H9 (cell line): ENCODE data around the gene ZSWIM5. TPM values are rescaled to one million over a fixed set of nuclear protein-coding genes. Genes with fewer than 3 reads are reported as not detected.

ENCODE experiments used
- DNase-seq: peaks from one replicate; pipeline ENCODE4 v3.0.0-alpha.2; 2017
- H2AFZ ChIP-seq: one replicate; pipeline ENCODE4 v1.6.1; 2013; ENCODE audit warnings: mild to moderate bottlenecking, low read length, control low read depth, moderate library complexity
- H2AK5ac ChIP-seq: 2 replicates; pipeline ENCODE4 v1.6.1; 2013; ENCODE audit warnings: low read length, control low read depth, mixed read lengths; ENCODE audit not compliant: insufficient read length
- H2BK120ac ChIP-seq: one replicate; pipeline ENCODE4 v1.6.1; 2013; ENCODE audit warnings: low read depth, mild to moderate bottlenecking, low read length, control low read depth, inconsistent platforms; ENCODE audit not compliant: poor library complexity, severe bottlenecking
- H2BK12ac ChIP-seq: 2 replicates; pipeline ENCODE4 v1.6.1; 2013; ENCODE audit warnings: low read length, control low read depth, mixed read lengths, low read depth; ENCODE audit not compliant: insufficient read length
- H2BK15ac ChIP-seq: 2 replicates; pipeline ENCODE4 v1.6.1; 2013; ENCODE audit warnings: low read depth, low read length, control low read depth
- H2BK20ac ChIP-seq: one replicate; pipeline ENCODE4 v1.6.1; 2013; ENCODE audit warnings: low read depth, mild to moderate bottlenecking, low read length, control low read depth, inconsistent platforms; ENCODE audit not compliant: poor library complexity, severe bottlenecking
- H2BK5ac ChIP-seq: 2 replicates; pipeline ENCODE4 v1.6.1; 2013; ENCODE audit warnings: low read length, control low read depth, mixed read lengths; ENCODE audit not compliant: insufficient read length
- H3K14ac ChIP-seq: 2 replicates; pipeline ENCODE4 v1.6.1; 2013; ENCODE audit warnings: low read length, control low read depth; ENCODE audit not compliant: insufficient read depth
- H3K18ac ChIP-seq: 2 replicates; pipeline ENCODE4 v1.6.1; 2013; ENCODE audit warnings: low read depth, mild to moderate bottlenecking, mixed read lengths, low read length, control low read depth; ENCODE audit not compliant: insufficient read length
- H3K23ac ChIP-seq: 2 replicates; pipeline ENCODE4 v1.6.1; 2013; ENCODE audit warnings: low read length, control low read depth, mixed read lengths, low read depth; ENCODE audit not compliant: insufficient read length
- H3K23me2 ChIP-seq: 2 replicates; pipeline ENCODE4 v1.6.1; 2013; ENCODE audit warnings: low read depth, mild to moderate bottlenecking, mixed read lengths, low read length, control low read depth; ENCODE audit not compliant: insufficient read length, poor library complexity, severe bottlenecking
- H3K27ac ChIP-seq: 2 replicates; pipeline ENCODE4 v1.5.1; 2013; ENCODE audit warnings: low read length, control low read depth, mixed read lengths, low read depth; ENCODE audit not compliant: insufficient read length
- H3K27me3 ChIP-seq: 2 replicates; pipeline ENCODE4 v1.6.1; 2013; ENCODE audit warnings: low read length, control low read depth, inconsistent platforms; ENCODE audit not compliant: insufficient read depth
- H3K4ac ChIP-seq: 2 replicates; pipeline ENCODE4 v1.6.1; 2013; ENCODE audit warnings: low read depth, mild to moderate bottlenecking, control low read depth, inconsistent platforms, low read length, moderate library complexity
- H3K4me1 ChIP-seq: 2 replicates; pipeline ENCODE4 v1.6.1; 2013; ENCODE audit warnings: low read length, control low read depth, inconsistent platforms; ENCODE audit not compliant: insufficient read depth
- H3K4me2 ChIP-seq: 2 replicates; pipeline ENCODE4 v1.6.1; 2013; ENCODE audit warnings: low read length, control low read depth, mixed read lengths; ENCODE audit not compliant: insufficient read length, insufficient read depth
- H3K56ac ChIP-seq: 2 replicates; pipeline ENCODE4 v1.6.1; 2013; ENCODE audit warnings: low read depth, mild to moderate bottlenecking, mixed read lengths, low read length, control low read depth; ENCODE audit not compliant: insufficient read length
- H3K79me1 ChIP-seq: 2 replicates; pipeline ENCODE4 v1.6.1; 2013; ENCODE audit warnings: low read depth, mild to moderate bottlenecking, moderate library complexity, low read length, control low read depth, inconsistent platforms; ENCODE audit not compliant: insufficient read depth, poor library complexity, severe bottlenecking
- H3K79me2 ChIP-seq: 2 replicates; pipeline ENCODE4 v1.6.1; 2013; ENCODE audit warnings: low read length, control low read depth, inconsistent platforms; ENCODE audit not compliant: insufficient read depth
- H3K9ac ChIP-seq: 2 replicates; pipeline ENCODE4 v1.6.1; 2013; ENCODE audit warnings: low read length, control low read depth, mixed read lengths; ENCODE audit not compliant: insufficient read length; ENCODE audit errors: extremely low read depth
- H3K9me3 ChIP-seq: one replicate; pipeline ENCODE4 v1.6.1; 2013; ENCODE audit warnings: low read depth, low read length, inconsistent platforms; ENCODE audit not compliant: control insufficient read depth
- H3T11ph ChIP-seq: one replicate; pipeline ENCODE4 v1.6.1; 2013; ENCODE audit warnings: mild to moderate bottlenecking, low read length, control low read depth, inconsistent platforms
- H4K20me1 ChIP-seq: one replicate; pipeline ENCODE4 v1.6.1; 2013; ENCODE audit not compliant: control insufficient read depth, insufficient read length, insufficient read depth
- H4K5ac ChIP-seq: 2 replicates; pipeline ENCODE4 v1.6.1; 2013; ENCODE audit warnings: low read depth, mild to moderate bottlenecking, mixed read lengths, low read length, control low read depth; ENCODE audit not compliant: insufficient read length
- H4K8ac ChIP-seq: replicated peaks from 2 replicates; pipeline ENCODE4 v1.6.1; 2013; ENCODE audit warnings: low read length, control low read depth, mixed read lengths, low read depth; ENCODE audit not compliant: insufficient read length
- H4K91ac ChIP-seq: 2 replicates; pipeline ENCODE4 v1.6.1; 2013; ENCODE audit warnings: low read depth, mild to moderate bottlenecking, moderate library complexity, mixed read lengths, low read length, control low read depth; ENCODE audit not compliant: insufficient read length
- H3K27ac Mint-ChIP-seq, 3 experiments: 2 replicates in 2 of 3; 3 replicates in 1 of 3; pipeline ENCODE4 v1.8.0; 2020 to 2021; ENCODE audit warnings: mixed read lengths in 3 of 3, mild to moderate bottlenecking in 1 of 3, moderate library complexity in 1 of 3
- H3K27me3 Mint-ChIP-seq: 2 replicates; pipeline ENCODE4 v1.8.0; 2021; ENCODE audit warnings: low read depth, mild to moderate bottlenecking, moderate library complexity, mixed read lengths
- H3K36me3 Mint-ChIP-seq, 3 experiments: 2 replicates in 2 of 3; 3 replicates in 1 of 3; pipeline ENCODE4 v1.8.0; 2020 to 2021; ENCODE audit warnings: low read depth in 3 of 3, mixed read lengths in 3 of 3; ENCODE audit not compliant: insufficient read depth in 1 of 3
- H3K4me1 Mint-ChIP-seq, 2 experiments: 2 replicates each; pipeline ENCODE4 v1.8.0; 2020; ENCODE audit warnings: mixed read lengths in 2 of 2
- H3K4me3 Mint-ChIP-seq, 2 experiments: 2 replicates in 1 of 2; 3 replicates in 1 of 2; pipeline ENCODE4 v1.8.0; 2020 to 2021; ENCODE audit warnings: mild to moderate bottlenecking in 2 of 2, mixed read lengths in 2 of 2, moderate library complexity in 1 of 2
- H3K9me3 Mint-ChIP-seq, 2 experiments: 2 replicates in 1 of 2; 3 replicates in 1 of 2; pipeline ENCODE4 v1.8.0; 2020; ENCODE audit warnings: mild to moderate bottlenecking in 2 of 2, mixed read lengths in 2 of 2, moderate library complexity in 1 of 2
- WGBS: extraction: QIAGEN DNeasy Blood & Tissue Kit; methylation state at CpG from one replicate; pipeline ENCODE4 v1.1.7; 2013; ENCODE audit warnings: missing lambda C conversion rate, low lambda C conversion rate, mixed read lengths; ENCODE audit not compliant: insufficient read length; ENCODE audit errors: extremely low coverage; 5-methylcytosine and 5-hydroxymethylcytosine counted together
- total RNA-seq: library from RNA; stranded (reverse); gene quantifications from 2 replicates; pipeline ENCODE4 v1.2.1, GENCODE V29; 2021
- TF ChIP-seq, protein P1 (sequence below): fragments of 200-600 bp; sonication (generic); conservative IDR thresholded peaks from 3 replicates; pipeline ENCODE4 v1.8.0; 2021; ENCODE audit warnings: antibody characterized with exemption, mild to moderate bottlenecking

ZSWIM5 gene
- total RNA-seq, 1 experiment from 2014 or later: 3.5 TPM

DNA sequence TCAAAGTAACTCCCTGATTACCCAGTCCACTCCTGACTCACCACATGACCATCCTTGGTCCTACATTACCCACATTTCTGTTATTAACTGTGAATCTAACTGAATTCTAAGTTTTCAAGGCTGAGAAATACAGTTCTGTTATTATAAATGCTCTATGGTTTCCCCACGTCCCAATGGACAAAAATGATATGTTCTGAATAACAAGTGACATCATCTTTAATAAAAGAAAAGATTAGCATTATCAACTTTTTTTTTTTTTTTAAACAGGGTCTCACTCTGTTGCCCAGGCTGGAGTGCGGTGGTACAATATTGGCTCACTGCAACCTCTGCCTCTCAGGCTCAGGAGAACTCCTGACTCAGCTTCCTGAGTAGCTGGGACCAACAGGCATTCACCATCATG, 59.6 kb downstream of the ZSWIM5 start:
- Histone ChIP-seq H2BK20ac (no peak overlapping the region), H3K4me1 (no peaks in the 10 kb centered on the region), H3K4ac (no peak overlapping the region), H3K79me2 (no peaks in the 10 kb centered on the region), H3K56ac (no peak overlapping the region), H3K27ac (no peak overlapping the region), H3K4me2 (no peak overlapping the region), H4K8ac (no peak overlapping the region), H3K23ac (no peak overlapping the region), H3K9me3 (no peaks in the 10 kb centered on the region), H2AK5ac (no peak overlapping the region), H2BK5ac (no peak overlapping the region), H2AFZ (no peak overlapping the region), H4K91ac (no peak overlapping the region), H2BK120ac (no peak overlapping the region), H3K14ac (no peak overlapping the region), H3K27me3 (peaks cover 2% of the 10 kb centered on the region; the same call in 1 of the 2 replicates), H3K23me2 (no peaks in the 10 kb centered on the region), H2BK15ac (no peak overlapping the region), H3K18ac (no peak overlapping the region), H3T11ph (no peak overlapping the region), H4K5ac (no peak overlapping the region), H2BK12ac (no peak overlapping the region), H4K20me1 (no peaks in the 10 kb centered on the region), H3K9ac (no peak overlapping the region), H3K79me1 (no peaks in the 10 kb centered on the region)
- H3K4me3 Mint-ChIP-seq: no peak overlapping the region
- no CpG with 5 or more reads among the region's 2 CpGs for WGBS
- TF ChIP-seq, protein P1, sequence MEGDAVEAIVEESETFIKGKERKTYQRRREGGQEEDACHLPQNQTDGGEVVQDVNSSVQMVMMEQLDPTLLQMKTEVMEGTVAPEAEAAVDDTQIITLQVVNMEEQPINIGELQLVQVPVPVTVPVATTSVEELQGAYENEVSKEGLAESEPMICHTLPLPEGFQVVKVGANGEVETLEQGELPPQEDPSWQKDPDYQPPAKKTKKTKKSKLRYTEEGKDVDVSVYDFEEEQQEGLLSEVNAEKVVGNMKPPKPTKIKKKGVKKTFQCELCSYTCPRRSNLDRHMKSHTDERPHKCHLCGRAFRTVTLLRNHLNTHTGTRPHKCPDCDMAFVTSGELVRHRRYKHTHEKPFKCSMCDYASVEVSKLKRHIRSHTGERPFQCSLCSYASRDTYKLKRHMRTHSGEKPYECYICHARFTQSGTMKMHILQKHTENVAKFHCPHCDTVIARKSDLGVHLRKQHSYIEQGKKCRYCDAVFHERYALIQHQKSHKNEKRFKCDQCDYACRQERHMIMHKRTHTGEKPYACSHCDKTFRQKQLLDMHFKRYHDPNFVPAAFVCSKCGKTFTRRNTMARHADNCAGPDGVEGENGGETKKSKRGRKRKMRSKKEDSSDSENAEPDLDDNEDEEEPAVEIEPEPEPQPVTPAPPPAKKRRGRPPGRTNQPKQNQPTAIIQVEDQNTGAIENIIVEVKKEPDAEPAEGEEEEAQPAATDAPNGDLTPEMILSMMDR: no peak
- H3K4me1 Mint-ChIP-seq: peaks cover 4 to 5% of the 10 kb centered on the region in 2 experiments; a peak in 2 of 4 replicates
- no peak for DNase-seq
- no peaks in the 10 kb centered on the region for H3K9me3 Mint-ChIP-seq
- H3K27me3 Mint-ChIP-seq: no peaks in the 10 kb centered on the region
- no peak overlapping the region for H3K27ac Mint-ChIP-seq
- no peaks in the 10 kb centered on the region for H3K36me3 Mint-ChIP-seq
